ENCODE results near the gene ZDHHC11B.
"Not testable (repeated sequence)": the region's sequence is repeated elsewhere in the genome, so short reads cannot be mapped to it uniquely, and the experiment has no call there.

The ZDHHC11B gene

DNA sequence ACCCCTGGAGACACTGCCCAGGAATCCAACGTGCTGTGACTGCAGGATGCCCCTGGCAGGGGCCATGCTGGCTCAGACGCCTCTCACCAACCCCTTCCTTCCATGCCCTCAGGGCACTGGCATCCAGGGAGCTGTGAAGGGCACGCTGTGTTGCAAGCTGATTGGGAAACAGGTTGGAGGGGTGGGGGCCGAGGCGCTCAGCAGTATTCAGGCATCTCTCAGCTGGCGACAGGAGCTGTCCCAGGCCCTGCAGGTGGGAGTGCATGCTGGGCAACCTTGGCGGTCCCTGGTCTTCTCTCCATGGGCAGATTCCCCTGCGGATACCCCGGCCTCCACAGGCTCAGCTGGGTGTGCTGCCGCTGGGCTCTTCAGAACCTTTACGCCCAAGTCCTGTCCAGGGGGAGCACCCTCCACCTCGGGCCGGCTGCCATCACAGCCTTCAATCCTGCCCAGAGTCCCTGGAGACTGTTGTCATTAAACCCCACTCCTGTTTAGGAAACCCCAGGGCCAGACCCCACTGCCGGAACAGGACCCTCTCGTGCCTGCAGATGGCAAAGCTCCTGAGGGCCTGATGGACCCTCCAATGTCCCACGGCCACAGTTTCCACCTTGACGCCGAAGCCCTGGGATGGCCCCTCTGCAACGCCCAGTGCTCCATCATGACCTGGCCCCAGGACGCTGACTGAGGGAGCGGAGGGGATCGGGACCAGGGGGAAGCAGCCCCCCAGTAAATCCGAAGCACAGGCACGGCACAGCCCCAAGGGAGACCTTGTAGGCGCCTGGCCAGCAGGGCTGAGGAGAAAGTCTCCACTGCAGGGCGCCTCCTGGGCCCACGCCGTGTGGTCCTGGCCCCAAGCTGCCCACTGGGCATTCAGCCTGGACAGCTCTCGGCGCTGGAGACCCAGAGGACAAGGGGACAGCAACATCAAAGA, 100.7 kb downstream of the ZDHHC11B start:
- no peak for DNase-seq

DNA sequence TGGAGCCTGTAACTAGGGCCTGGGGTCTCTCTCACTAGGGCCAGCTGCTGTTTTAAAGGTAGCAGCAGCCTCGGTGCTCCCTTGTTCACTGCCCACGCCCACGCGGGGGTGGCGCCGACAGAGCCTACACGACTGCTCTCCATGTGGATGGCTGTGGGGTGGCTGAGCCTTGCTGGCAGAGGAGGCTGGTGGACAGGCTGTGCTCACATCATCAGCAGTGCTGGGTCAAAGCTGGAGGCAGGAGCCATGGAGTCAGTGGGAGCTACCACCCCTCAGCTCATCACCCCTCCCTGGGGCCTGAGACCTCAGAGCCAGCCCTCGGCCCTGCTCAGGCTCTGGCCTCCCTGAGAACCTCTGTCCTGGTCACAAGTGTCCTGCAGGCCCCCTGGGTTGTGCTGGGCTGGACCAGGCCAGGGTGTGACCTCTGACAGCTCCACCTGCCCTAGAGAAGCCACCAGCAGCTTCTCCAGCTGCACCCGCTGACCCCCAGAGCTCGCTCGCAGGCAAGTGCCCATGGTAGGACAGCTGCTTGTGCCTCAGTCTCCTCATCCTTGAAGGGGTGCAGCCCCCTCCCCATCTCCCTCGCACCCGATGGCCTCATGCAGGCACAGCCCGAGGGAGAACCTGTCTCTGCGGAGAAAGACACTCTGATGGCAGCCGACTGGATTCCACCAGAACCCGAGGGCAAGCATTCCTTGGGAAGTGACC, 101.7 kb downstream of the ZDHHC11B start:
- not testable (repeated sequence) for DNase-seq

DNA sequence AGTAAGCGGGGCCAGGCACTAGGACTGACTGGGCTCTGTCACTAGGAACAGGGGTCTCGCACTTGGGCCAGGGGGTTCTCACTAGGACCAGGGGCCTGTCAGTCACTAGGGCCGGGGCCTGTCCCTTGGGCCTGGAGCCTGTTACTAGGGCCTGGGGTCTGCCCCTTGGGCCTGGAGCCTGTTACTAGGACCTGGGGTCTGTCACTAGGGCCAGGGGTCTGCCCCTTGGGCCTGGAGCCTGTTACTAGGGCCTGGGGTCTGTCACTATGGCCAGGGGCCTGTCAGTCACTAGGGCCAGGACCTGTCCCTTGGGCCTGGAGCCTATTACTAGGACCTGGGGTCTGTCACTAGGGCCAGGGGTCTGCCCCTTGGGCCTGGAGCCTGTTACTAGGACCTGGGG, 102.3 kb downstream of the ZDHHC11B start:
- DNase-seq, result not testable (repeated sequence)

DNA sequence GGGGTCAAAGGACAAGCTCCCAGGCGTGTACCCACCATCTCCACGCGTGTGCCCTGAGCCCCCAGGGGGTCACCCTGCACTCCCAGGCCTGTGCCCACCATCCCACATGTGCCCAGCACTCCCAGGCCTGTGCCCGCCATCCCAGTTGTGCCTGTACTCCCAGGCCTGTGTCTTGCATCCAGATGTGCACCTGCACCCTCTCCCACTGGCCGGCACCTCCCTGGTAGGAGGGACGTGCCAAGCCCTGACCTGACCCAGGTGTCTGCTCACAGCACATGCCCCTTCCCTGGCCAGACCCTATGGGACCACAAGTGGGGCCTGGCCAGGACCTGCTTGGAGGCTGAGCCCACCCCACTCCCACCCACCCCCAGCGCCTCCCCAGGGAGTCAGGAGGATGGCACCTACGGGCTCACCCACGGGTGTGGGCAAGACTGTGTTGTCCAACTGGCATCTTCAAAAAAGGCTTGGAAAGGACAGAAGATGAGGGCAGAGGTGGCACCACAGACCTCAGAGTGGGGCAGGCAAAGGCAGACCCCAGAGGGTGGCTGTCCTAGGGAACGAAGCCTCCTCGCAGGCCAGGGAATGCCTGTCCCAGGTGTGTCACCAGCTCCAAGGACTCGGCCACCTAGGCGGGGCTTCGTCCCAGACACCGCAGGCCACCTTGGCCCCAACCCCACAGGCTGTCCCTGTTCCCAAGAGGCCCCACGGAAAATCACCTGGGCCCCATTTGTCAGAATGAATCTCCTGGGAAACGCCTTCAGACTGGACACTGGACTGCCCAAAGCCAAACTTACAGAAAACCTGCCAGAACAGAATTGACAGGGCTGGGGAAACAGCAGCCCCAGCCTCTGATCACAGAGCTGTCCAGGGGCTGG, 103.0 kb downstream of the ZDHHC11B start:
- DNase-seq, result not testable (repeated sequence)

DNA sequence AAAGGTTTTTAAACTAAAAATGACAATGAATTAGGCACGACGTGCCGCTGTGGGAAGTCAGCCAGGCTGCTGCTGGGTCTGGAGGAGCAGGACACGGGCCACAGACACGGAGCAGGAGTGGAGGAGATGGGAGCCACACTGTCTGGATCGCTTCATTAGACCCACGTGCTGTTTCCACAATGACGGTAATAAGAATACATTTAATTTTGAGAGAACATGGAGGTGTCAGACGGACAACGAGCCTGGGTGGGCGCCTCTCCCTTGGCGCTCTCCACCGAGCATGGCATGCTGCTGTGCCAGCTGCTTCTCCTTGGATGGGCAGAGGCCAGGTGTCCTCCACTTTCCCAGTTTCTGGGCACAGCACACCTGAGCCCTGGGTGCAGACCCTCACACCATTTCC, 103.7 kb downstream of the ZDHHC11B start:
- DNase-seq, result not testable (repeated sequence)

DNA sequence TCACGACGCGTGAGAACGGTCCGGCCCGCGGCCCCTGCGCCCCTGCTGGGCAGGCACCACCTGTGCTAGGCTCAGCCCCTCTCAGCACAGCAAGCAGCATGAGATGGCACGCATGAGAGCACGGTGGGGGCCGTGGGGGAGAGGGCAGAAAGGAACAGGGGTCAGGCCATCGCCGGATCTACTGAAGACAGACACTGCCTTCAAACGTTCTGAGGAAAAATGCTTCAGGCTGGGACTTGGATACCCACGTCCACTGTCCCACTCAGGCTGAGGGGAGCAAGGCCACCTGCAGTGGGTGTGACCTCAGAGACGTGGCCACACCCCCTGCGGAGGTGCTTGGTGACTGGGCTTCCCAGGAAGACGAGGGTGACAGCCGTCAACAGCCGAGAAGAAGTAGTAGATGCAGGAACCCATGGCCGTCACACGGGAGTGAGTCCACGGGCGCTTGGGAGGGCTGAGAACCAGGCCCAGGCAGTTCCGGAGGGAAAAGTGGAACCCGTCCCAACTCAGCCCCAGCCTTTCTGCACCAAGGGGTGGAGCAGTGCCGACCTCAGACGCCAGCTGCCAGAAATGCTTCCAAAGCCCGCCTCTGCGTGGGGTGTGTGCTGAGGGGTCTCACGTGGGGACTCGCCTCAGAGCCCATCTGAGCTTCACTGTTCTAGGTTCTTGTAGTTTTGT, 104.3 kb downstream of the ZDHHC11B start:
- not testable (repeated sequence) for DNase-seq

DNA sequence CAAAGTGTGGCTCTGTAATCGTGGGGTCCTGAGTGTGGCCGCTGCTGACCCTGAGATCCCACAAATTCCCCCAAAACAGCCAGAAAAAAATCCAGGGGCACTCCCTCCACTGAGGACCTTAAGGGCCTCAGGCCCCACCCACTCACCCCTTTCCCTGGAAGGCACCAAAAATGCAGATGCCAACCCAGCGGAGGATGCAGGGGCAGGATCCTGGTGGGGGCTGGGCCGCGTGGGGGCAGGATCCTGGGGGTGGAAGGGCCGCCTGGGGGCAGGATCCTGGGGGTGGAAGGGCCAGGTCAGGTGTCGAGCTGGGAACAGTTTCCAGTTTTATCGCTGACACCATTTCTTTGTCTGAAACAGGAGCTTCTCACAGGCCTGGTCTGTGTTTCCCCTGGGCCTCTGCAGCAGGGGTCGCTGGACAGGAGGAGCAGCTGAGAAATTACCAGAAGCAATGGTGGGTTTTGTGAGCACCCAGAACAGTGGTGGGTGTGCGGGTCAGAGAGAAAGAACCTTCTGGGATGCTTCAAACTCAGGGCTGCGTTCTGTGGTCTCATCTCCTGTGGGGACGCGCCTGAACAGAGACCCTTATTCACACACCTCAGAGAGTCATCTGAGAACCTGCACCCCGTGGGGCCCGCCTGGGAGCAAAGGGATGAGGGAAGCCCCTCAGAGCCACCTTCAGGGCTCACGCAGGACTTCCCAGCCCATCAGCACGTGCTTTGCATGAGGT, 105.2 kb downstream of the ZDHHC11B start:
- not testable (repeated sequence) for DNase-seq

DNA sequence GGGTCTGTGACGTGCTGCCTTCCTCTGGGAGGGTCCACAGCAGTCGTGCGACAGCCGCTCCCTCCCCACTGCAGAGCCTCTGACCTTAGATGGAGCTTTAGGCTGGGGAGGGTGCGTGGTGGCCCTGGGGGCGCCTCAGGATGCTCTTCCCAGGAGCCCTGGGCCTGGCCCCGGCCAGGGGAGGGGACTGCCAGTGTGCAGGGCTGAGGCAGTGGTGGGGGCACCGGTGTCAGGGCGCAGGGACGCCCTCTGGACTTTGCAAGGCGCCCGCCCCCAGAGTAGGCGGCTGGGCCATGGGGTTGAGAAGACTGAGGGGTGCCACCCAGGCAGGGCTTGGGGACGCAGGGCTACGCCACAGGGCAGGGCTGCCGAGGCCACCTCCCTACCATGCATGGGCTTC, 106.0 kb downstream of the ZDHHC11B start:
- DNase-seq, result not testable (repeated sequence)

DNA sequence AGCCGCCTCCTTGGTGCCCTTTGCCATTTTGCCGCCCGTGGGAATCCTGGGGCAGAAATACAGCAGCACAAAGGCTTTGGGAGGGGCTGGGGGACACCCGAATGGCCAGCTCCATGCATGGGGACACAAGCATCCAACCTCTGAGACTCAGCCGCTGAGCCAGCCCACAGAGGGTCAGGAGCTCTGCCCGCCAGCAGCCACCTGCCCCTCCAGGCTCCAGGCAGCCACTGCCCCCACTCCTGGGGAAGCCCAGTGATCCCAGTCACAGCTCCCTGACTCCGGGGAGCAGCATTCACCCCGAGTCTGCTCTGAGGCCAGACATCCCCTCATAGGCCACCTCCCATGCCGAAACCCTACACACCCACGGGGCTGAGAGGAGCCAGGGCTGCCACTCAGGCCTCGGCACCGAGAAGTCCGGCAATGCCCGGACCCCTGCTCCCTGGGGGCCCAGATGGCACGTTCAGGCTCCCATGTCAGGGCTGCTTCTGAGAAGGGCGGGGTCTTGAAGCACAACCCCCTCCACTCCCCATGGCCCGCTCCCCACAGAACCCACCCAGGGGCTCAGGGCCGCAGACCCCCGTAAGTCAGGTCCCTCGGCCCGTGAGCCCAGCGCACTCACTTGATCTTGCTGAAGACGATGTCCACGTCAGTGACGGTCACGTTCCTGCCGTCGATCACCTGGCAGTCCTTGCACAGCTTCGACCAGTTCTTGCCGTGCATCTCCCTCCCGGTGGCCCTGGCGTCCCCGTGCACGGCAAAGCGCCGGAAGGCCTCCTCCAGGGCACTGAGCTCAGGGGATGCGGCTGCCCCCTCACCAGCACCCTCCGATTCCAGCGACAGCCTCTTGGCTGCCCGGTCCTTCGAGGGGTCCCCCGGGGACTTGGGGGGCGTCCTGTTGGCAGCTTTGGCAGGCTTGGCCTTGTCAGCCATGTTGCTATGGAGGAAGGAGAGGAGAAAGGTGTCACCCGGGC, 107.1 kb downstream of the ZDHHC11B start:
- no peak for DNase-seq

DNA sequence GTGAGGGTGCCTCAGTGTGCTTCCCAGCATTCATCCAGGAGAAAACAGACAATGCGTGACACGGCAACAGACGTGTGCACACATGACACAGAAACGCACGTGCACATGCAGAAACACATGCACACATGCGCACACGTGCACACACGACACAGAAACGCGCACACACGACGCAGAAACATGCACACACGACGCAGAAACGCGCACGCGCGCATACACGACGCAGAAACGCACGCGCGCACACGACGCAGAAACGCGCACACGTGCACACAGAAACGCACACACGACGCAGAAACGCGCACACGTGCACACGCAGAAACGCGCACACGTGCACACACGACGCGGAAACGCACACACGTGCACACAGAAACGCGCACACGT, 107.8 kb downstream of the ZDHHC11B start:
- DNase-seq, result no peak

DNA sequence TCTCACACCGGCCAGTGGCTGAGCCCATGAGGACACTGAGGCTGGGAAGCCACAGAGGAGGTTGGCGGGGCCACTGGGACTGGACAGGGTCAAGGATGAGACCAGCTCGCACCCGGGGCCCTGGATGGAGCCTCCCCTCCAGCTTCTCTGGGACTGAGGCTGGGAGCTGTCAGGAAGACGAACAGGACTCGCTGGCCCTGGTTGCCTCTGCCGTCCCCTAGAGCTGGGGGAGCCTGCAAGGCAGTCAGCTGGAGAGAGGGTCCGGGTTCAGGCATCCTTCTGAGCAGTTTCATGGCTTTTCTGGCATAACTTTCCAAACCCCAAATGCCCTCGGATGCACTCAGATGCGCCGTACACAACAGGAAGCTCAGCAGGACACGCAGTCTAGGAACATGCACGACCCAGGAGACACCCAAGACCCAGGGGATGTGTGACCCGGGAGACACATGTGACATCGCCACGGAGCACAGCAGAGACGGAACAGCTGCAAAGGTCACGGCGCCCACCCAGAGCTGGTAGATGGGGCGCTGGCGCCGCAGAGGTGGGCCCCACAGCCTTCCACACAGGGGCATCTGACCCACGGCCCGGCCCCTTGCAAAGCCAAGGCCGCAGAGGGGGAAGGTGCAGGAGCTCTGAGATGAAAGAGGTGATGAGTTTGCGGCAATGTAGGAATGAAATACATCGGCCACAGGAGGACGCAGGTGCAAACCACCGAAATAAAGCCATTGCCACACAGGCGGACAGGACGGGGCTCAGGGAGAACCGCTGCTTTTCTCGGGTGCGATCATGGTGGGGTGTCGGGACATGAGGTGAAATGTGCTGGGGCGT, 108.4 kb downstream of the ZDHHC11B start:
- no peak for DNase-seq

DNA sequence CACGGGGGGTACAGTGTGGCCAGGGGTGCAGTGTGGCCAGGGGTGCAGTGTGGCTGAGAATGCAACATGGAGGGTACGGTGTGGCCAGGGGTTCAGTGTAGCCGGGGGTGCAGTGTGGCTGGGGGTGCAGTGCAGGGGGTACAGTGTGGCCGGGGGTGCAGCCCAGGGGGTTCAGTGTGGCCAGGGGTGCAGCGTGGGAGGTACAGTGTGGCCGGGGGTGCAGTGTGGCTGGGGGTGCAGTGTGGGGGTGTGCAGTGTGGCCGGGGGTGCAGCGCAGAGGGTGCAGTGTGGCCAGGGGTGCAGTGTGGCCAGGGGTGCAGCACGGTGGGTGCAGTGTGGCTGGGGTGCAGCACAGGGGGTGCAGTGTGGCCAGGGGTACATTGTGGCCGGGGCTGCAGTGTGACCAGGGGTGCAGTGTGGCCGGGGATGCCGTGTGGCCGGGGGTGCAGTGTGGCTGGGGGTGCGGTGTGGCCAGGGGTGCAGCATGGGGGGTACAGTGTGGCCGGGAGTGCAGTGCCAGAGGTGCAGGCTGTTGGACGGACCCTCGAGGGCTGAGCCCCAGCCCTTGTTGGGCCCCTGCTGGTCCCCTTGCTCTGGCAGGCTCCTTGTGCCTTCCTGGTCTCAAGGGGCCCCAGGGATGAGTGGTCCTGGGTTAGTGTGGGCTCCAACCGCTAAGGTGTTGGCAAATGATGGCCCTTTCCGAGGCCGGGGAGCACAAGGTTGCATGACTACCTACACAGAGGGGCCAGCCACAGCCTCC, 109.2 kb downstream of the ZDHHC11B start:
- no peak for DNase-seq

DNA sequence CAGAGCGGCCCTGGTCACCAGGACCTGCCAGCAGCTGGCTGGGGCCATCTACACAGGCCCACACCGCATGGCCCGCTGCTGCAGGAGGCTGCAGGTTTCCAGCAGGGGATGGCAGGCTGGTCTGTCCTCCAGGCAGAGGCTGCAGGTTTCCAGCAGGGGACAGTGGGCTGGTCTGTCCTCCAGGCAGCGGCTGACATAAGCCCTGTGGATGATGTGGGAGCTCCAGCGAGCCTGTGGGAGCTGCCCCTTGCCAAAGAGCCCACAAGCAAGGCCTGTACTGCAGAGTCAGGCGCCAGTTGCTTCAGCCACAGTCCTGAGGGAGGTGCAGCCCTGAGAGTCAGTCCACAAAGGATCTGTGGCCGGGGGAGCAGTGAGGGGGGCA, 109.9 kb downstream of the ZDHHC11B start:
- DNase-seq, result no peak

DNA sequence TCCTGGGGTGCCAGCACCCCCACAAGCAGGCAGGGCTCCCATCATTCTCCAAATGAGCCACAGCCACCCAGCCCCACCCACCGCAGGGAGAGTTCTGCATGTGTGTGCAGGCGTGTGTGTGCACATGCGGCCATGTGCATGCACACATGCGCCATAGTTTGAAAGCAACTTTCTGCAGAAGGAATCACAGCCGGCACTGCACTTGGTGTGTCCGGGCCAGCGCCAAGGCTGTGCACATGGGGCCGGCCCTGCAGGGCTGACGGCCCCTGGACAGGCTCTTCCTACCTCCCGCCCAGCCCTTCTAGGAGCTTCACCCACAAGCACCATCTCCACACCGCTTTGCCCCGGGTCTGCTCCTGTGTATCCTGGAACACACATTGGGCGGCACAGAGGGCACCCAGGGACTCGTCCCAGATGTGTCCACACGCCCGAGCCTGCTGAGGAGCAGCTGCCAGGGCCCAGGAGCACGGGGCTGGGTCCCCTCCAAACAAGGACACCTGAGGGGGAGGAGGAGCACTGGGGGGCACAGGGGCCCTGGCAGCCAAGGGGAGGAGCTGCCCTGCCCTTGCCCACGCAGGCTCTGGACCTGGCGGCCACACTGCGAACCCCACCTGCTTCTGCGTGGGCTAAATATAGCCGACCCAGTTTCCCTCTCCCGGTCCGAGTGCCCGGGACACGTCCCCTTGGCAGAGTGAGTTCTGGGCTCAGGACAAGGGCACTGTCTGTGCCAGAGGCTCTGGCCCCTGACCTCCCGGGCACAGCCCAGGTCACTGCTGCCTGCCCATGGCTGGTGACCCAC, 110.5 kb downstream of the ZDHHC11B start:
- no peak for DNase-seq

DNA sequence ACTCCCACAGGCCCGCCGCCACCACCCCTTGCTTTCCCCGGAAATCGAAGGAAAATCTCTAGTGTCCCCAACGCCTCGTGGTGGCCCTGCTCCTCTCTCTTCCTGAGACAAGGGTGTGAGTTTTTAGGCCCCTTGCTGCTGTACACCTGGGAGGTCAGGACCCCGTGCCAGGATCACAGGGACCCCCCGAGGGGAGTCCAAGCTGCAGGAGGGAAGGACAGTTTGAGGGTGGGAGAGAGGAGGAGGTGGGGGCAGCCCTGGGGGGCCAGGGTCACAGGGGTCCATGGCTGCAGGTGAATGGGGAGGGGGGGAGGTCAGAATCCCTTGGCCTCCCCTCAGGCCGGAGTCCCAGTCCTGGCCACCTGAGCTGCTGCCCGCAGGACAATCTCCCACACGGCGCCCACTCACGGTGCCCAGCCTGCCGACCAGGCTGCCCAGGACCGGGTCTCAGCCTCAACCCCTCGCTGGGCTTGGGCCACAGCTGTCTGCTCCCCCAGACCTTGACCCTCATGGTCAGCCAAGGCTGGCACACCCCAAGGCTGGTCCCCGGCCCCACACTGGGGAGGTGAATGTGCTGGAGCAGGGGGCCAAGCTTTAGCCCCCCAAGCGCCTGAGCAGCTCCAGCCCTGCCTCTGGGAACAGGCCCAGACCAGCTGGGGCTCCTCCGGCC, 111.2 kb downstream of the ZDHHC11B start:
- DNase-seq, result no peak

DNA sequence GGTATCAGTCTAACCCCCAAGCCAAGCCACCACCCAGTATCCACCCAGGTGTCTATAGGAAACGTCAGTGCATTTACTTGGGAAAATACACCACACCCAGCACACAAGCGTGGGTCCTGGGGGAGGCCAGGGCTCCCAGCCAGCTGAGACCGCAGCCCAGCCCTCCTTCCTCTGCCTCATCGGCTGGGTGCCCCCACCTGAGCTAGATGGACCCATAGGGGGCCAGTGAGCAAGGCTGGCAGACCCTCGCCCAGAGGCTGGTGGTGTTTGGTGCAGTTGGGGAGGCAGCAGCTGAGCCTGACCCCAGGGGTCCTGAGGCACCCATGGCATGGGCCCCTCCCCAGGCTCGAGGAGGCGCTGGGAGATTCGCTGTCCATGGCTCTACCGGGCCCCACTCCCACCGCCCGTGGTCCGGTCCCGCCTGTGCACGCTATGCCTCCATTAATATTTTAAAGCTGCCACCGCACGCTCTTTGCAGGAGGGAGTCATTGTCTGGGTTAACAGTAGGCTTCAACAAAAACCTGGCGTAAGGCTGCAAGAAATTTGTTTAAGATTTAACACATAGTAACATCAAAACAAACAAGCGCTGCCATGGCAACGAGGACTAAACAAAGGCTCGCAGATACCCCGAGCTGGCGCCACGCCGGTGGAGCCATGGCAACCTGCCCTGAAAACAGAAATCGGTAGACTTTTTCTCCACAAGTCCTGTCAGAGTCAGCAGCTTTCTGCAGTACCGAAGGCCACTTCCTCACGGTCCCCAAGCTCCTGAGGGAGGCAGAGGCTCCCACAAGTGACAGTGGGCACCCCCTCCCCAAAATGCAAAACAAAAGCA, 112.0 kb downstream of the ZDHHC11B start:
- DNase-seq, result no peak

All from cortex of kidney (tissue), 1 donor.